ENCODE measurements around the gene CAPN2.

DNA sequence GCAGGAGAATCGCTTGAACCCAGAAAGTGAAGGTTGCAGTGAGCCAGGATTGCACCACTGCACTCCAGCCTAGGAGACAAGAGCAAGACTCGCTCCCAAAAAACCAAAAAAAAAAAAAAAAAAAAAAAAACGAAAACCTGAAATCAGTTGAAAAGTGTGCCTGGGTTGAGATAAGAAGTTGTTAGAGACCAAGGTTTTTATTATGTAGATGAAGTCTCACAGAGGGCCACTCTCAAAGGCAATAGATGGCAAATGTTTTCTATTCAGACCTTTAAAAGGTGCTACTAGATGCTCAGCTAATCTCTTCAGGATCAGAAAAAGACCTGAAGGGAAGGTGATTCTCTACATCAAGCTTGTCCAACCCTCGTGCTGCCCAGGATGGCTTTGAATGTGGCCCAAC, 17.6 kb downstream of the CAPN2 start:
- TF ChIP-seq, protein P1, sequence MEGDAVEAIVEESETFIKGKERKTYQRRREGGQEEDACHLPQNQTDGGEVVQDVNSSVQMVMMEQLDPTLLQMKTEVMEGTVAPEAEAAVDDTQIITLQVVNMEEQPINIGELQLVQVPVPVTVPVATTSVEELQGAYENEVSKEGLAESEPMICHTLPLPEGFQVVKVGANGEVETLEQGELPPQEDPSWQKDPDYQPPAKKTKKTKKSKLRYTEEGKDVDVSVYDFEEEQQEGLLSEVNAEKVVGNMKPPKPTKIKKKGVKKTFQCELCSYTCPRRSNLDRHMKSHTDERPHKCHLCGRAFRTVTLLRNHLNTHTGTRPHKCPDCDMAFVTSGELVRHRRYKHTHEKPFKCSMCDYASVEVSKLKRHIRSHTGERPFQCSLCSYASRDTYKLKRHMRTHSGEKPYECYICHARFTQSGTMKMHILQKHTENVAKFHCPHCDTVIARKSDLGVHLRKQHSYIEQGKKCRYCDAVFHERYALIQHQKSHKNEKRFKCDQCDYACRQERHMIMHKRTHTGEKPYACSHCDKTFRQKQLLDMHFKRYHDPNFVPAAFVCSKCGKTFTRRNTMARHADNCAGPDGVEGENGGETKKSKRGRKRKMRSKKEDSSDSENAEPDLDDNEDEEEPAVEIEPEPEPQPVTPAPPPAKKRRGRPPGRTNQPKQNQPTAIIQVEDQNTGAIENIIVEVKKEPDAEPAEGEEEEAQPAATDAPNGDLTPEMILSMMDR (IDR thresholded peaks at IDR 0.05): no peak
- TF ChIP-seq EZH2phosphoT487 (IDR thresholded peaks at IDR 0.05; ENCODE audit: borderline replicate concordance, low read depth) (no peak), POLR2AphosphoS5 (IDR thresholded peaks at IDR 0.05; ENCODE audit: low read depth, low read length) (no peak), RXRA (IDR thresholded peaks at IDR 0.05; ENCODE audit: borderline replicate concordance, low read depth) (no peak), SMC3 (IDR thresholded peaks at IDR 0.05; ENCODE audit: low read depth, low read length) (no peak), YY1 (IDR thresholded peaks at IDR 0.05; ENCODE audit: low read depth) (no peak), SIN3A (IDR thresholded peaks at IDR 0.05; ENCODE audit: borderline replicate concordance, low read depth, low read length) (no peak), TCF12 (IDR thresholded peaks at IDR 0.05) (no peak), JUND (IDR thresholded peaks at IDR 0.05) (no peak), NRF1 (IDR thresholded peaks at IDR 0.05; ENCODE audit: low read depth, low read length) (no peak), CHD2 (IDR thresholded peaks at IDR 0.05; ENCODE audit: low read length, partially characterized antibody) (no peak)
- TF ChIP-seq, protein P2, sequence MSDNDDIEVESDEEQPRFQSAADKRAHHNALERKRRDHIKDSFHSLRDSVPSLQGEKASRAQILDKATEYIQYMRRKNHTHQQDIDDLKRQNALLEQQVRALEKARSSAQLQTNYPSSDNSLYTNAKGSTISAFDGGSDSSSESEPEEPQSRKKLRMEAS (IDR thresholded peaks at IDR 0.05; ENCODE audit: low read depth): no peak
- TF ChIP-seq, protein P3, sequence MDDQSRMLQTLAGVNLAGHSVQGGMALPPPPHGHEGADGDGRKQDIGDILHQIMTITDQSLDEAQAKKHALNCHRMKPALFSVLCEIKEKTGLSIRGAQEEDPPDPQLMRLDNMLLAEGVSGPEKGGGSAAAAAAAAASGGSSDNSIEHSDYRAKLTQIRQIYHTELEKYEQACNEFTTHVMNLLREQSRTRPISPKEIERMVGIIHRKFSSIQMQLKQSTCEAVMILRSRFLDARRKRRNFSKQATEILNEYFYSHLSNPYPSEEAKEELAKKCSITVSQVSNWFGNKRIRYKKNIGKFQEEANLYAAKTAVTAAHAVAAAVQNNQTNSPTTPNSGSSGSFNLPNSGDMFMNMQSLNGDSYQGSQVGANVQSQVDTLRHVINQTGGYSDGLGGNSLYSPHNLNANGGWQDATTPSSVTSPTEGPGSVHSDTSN (IDR thresholded peaks at IDR 0.05): no peak
